Right lung (tissue), 10 donors: Measurements from ENCODE around the gene HCFC2. TPM values are rescaled to one million over a fixed set of nuclear protein-coding genes. Genes with fewer than 3 reads are reported as not detected.
"Not testable (repeated sequence)": the region's sequence is repeated elsewhere in the genome, so short reads cannot be mapped to it uniquely, and the experiment has no call there.

ENCODE experiments used
- DNase-seq, 2 donors: peaks; one replicate each; pipeline ENCODE4 v3.0.0-alpha.2; 2013
- long read RNA-seq, 8 donors: transcript quantifications; one replicate each; lab custom pipeline, GENCODE V29; 2026
- polyA plus RNA-seq, 5 donors: library from polyadenylated mRNA; unstranded; fragments of 120-200 nt; gene quantifications; one replicate each; pipeline versions ENCODE4 v1.2.1 to v1.2.3, GENCODE V29; 2013; ENCODE audit warnings: inconsistent platforms in 1 of 5, low replicate concordance in 1 of 5; ENCODE audit not compliant: insufficient read length in 5 of 5, insufficient read depth in 1 of 5

Gene HCFC2
- 10 to 100 TPM; 17.1 to 29.2 (median 23.0) TPM for polyA plus RNA-seq
- long read RNA-seq, donor 1, full-length matches to known transcripts: 2 of 2 reads
- long read RNA-seq, donor 1, partial matches to known transcripts: 0 of 2 reads
- long read RNA-seq, donor 1, other reads (novel, unspliced or antisense): 0 of 2 reads
- long read RNA-seq, donor 2, full-length matches to known transcripts: 2 of 2 reads
- long read RNA-seq, donor 2, partial matches to known transcripts: 0 of 2 reads
- long read RNA-seq, donor 2, other reads (novel, unspliced or antisense): 0 of 2 reads
- long read RNA-seq, donor 3, full-length matches to known transcripts: 3 of 3 reads
- long read RNA-seq, donor 3, partial matches to known transcripts: 0 of 3 reads
- long read RNA-seq, donor 3, other reads (novel, unspliced or antisense): 0 of 3 reads
- long read RNA-seq, donor 4, full-length matches to known transcripts: 1 of 39 reads
- long read RNA-seq, donor 4, partial matches to known transcripts: 8 of 39 reads
- long read RNA-seq, donor 4, other reads (novel, unspliced or antisense): 30 of 39 reads
- long read RNA-seq, donor 5, full-length matches to known transcripts: 3 of 134 reads
- long read RNA-seq, donor 5, partial matches to known transcripts: 61 of 134 reads
- long read RNA-seq, donor 5, other reads (novel, unspliced or antisense): 70 of 134 reads
- long read RNA-seq, donor 6, full-length matches to known transcripts: 1 of 6 reads
- long read RNA-seq, donor 6, partial matches to known transcripts: 5 of 6 reads
- long read RNA-seq, donor 6, other reads (novel, unspliced or antisense): 0 of 6 reads
- long read RNA-seq, donor 7, full-length matches to known transcripts: 1 of 1 reads
- long read RNA-seq, donor 7, partial matches to known transcripts: 0 of 1 reads
- long read RNA-seq, donor 7, other reads (novel, unspliced or antisense): 0 of 1 reads
- long read RNA-seq, donor 8: 0 reads

DNA sequence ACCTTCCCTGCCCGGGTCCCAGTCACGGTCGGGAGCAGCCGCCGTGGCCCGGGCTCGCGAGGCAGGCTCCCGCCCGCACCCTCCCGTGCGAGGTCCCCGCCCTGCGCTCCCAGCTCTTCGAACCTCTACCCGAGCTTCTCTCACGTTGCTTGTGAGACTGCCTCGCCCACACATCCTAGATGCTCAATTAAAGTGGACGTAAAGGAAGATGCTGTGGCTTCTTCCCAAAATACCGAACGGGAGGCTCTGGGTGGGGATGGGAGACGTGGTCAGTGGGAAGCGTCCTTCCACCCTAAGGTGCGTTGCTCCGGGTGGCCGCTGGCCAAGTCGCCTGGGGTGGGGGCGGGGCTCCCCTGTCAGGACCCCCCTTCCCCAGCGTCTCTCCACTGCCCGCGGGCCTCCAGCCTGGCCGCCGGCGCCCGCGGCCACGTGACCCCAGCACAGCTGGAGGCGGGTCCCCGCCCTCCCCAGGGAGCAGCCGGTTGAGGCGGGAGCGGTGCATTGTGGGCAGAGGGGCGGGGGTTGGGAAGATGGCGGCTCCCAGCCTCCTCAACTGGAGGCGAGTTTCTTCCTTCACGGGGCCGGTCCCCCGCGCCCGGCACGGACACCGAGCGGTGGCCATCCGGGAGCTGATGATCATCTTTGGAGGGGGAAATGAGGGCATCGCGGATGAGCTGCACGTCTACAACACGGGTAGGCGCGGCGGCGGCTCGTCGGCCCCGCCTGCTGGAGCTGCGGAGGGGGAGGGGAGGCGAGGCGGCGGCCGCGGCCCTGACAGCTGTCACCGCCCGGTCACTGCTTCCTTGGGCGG lies at the start of gene HCFC2:
TSS of gene HCFC2 (plus strand) at position 501 of the 811 bp plus-strand sequence. CDS start at position 531, 30 bp downstream.
- DNase-seq: peak; percentile 90 to 93

GRCh38 chr12:104021862-104022261 lies 42.5 kb upstream of the HCFC2 start:
- DNase-seq: not testable (repeated sequence)

- DNase-seq: peak; percentile 42 to 47
Measured at GRCh38 chr12:104022786-104023185, 41.5 kb upstream of the HCFC2 start.

DNA sequence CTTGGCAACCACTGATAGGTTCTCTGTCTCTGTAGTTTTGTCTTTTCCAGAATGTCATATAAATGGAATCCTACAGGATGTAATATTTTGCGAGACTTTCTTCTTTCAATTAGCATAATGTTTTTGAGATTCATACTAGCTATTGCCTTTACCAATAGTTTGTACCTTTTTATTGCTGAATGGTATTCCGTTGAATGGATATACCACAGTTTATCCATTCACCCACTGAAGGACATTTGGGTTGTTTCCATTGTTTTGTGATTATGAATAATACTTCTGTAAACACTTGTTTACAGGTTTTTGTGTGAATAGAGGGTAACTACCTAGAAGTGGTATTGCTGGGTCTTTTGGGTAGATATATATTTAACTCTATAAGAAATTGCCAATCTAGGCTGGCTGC lies 40.6 kb upstream of the HCFC2 start:
- no peak for DNase-seq

DNA sequence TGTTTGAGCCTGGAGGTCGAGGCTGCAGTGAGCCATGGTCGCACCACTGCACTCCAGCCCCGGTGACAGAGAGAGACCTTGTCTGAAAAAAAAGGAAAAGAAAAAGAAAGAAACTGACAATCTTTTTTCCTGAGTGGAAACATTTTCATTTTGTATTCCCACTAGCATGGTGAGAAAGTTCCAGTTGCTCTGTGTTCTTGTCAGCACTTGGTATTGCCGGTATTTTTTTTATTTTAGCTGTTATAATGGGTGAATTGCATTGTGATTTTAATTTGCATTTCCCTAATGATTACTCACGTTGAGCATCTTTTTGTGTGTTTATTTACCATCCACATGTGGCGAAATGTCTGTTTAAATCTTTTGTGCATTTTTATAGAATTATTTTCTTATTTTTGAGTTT lies 40.0 kb upstream of the HCFC2 start:
- DNase-seq: no peak

DNA sequence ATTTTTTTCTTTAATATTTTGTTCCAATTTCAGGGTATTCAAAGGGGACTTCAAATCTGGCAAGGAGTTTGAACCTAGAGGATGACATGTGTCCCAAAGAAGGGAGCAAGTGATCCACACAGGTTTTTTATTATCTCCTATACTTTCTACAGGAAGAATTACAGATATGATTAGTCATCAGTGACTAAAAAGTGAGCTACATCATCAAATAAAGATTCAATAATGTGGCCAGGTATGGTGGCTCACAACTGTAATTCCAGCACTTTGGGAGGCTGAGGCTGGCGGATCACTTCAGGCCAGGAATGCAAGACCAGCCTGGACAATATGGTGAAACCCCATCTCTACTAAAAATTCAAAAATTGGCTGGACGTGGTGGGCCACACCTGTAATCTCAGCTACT lies 38.6 kb upstream of the HCFC2 start:
- DNase-seq: no peak

GRCh38 chr12:104026841-104027599 lies 37.3 kb upstream of the HCFC2 start:
- no peak for DNase-seq

GRCh38 chr12:104030596-104030995 lies 33.7 kb upstream of the HCFC2 start:
- DNase-seq: not testable (repeated sequence)

GRCh38 chr12:104036143-104036542 lies 28.2 kb upstream of the HCFC2 start:
- not testable (repeated sequence) for DNase-seq

DNA sequence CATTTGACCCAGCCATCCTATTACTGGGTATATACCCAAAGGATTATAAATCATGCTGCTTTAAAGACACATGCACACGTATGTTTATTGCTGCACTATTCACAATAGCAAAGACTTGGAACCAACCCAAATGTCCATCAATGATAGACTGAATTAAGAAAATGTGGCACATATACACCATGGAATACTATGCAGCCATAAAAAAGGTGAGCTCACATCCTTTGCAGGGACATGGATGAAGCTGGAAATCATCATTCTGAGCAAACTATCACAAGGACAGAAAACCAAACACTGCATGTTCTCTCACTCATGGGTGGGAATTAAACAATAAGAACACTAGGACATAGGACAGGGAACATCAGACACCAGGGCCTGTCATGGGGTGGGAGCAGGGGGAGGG lies 24.6 kb upstream of the HCFC2 start:
- not testable (repeated sequence) for DNase-seq

DNA sequence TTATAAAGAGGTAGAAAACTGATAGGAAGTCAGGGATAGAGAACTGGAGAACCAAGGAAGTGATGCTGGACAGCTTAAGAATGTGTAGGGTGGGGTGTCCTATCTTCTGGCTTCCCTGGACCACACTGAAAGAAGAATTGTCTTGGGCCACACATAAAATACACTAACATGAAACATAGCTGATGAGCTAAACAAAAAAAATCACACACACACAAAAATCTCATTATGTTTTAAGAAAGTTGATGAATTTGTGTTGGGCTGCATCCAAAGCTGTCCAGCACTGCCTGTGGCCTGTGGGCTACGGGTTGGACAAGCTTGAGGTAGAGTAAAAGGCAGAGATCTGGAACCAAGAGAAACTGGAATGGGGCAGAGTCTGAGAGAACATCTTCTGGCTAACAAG lies 21.8 kb upstream of the HCFC2 start:
- no peak for DNase-seq

DNA sequence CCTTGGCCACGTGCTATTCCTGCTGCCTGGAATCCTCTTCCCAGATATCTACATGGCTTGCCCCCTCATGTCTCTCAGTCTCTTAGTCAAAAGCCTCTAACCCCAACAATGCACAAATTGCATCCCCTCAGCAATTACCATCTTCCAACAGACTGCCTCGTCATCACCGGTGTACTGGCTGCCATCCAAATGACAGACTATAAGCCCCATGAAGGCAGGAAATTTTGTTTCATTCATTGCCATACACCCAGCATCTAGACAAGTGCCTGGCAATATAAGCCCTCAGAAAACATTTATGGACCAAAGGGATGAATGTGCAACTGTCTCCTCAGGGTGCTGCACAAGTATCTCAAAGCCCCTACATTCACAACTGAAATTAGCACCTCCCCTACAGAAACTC lies 20.2 kb upstream of the HCFC2 start:
- no peak for DNase-seq

- no peak for DNase-seq
Measured at GRCh38 chr12:104046306-104046705, 18.0 kb upstream of the HCFC2 start.

DNA sequence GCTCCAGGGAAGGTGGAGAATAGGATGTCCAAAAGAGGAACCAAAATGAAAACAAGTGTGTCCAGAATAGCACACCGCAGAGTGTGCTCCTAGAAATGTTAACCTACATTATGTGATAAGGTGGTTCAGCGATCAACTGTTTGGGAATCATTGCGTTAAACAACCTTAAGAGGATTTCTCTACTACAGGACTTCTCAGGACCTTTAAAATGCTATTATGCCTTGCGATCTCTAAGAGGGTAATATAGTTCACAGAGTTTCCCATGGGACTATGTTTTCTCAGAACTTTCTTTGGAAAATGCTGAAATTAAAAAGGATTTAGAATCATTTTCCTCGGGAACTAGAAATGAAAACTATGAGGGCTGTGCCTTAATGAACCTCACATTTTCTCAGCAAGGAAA lies 16.2 kb upstream of the HCFC2 start:
- no peak for DNase-seq

- no peak for DNase-seq
Measured at GRCh38 chr12:104048811-104049210, 15.5 kb upstream of the HCFC2 start.

DNA sequence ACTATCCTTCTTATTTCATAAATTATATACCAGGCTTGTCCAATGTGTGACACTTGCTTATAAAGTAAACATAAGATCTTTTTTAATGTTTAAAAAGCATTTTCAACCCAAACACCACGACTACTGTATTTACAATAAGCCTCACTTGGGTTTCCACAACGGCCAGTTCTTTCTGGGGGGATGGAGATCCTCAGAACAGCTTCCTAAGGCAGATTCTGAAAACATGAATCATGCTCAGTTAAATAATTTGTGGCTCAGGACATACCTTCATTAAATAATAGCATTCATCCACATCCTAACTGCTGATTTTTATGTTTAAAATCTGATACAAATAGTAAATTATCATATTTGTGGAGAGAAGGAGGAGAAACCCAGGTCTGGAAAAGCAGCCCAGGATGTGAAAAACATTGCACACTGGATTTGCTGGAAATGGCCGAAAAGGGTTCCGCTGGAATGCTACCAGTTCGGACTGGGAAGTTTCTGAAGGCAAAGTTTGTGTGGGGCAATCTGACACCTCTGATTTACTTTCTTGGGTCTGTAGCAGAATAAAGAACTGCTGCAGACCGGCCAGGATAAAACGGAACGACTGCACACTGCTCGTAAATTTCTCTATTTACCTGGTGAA lies 14.9 kb upstream of the HCFC2 start:
- DNase-seq: no peak

- peak; percentile 58 to 66 for DNase-seq
Measured at GRCh38 chr12:104049903-104050356, 14.4 kb upstream of the HCFC2 start, which contains the start of gene GLT8D2. TSS of gene GLT8D2 (minus strand) at chr12:104050187. CDS start at chr12:104019648, 30,539 bp downstream.

- DNase-seq: no peak
Measured at GRCh38 chr12:104050436-104050835, 13.9 kb upstream of the HCFC2 start.

DNA sequence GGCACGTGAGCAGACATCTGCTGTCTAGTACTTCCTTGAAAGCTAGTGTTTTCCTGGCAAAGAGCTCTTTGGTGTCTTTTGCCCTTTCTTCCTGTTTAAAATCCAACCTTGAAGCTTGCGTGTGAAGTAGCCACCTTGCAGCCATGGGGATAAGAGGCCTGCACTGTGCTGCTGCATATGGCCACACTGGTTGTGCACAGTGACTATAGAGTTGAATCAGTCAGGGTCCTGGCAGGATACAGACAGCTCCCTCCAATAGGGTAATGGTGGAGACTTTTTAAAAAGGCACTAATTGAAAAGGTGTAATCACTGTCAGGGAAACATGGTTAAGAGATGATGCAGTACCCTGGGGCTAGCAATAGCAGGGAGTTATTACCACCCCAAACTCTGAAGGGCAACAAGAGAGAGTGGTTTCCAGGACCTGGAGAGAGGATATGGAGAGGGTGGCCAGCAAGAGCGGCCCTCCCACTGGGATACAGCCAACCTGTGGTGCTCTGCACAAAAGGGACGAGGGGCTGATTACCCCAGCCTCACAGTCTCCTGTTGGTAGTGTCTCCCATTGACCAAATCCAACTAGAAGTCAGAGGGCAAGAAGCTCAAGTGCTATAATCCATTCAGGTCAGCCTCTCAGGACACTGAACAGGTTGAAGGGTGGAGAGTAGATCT lies 9.5 kb upstream of the HCFC2 start:
- DNase-seq: no peak
